MM.1S (cell line): Measurements from ENCODE around the gene ADAMTS15.

Experiments
- EZH2 ChIP-seq: fragments of 300-600 bp; sonication (generic); optimal IDR thresholded peaks from 2 replicates; pipeline ENCODE3; 2017; ENCODE audit warnings: low read depth, mild to moderate bottlenecking, antibody characterized with exemption, low read length, mixed read lengths
- EZH2phosphoT487 ChIP-seq: fragments of 300-600 bp; sonication (generic); IDR thresholded peaks from 2 replicates; pipeline ENCODE4 v1.6.1; 2018; ENCODE audit warnings: antibody characterized with exemption, low read length
- TF ChIP-seq, protein P1 (sequence below): fragments of 300-600 bp; sonication (generic); IDR thresholded peaks from 2 replicates; pipeline ENCODE4 v1.5.1; 2016; ENCODE audit warnings: antibody characterized with exemption, low read length, mixed read lengths

DNA sequence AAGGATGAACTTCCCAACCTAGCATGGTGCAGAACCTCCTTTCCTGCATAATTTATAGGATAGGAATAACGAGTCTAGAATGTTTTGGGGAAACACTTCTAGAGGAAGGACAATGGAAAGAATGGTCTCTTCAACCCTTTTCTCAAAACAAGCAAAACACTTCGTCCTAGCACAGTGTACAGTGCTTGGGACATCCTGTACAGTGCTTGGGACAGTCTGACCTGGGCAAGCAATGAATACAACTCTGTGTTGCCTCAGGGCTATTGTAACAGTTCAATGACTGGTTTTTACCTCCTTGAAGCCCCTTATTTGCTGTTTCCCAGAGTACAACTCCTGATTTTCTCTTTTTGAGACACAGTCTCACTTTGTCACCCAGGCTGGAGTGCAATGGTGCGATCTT, 18.5 kb upstream of the ADAMTS15 start:
- no peak for TF ChIP-seq EZH2
- TF ChIP-seq, protein P1, sequence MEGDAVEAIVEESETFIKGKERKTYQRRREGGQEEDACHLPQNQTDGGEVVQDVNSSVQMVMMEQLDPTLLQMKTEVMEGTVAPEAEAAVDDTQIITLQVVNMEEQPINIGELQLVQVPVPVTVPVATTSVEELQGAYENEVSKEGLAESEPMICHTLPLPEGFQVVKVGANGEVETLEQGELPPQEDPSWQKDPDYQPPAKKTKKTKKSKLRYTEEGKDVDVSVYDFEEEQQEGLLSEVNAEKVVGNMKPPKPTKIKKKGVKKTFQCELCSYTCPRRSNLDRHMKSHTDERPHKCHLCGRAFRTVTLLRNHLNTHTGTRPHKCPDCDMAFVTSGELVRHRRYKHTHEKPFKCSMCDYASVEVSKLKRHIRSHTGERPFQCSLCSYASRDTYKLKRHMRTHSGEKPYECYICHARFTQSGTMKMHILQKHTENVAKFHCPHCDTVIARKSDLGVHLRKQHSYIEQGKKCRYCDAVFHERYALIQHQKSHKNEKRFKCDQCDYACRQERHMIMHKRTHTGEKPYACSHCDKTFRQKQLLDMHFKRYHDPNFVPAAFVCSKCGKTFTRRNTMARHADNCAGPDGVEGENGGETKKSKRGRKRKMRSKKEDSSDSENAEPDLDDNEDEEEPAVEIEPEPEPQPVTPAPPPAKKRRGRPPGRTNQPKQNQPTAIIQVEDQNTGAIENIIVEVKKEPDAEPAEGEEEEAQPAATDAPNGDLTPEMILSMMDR: no peak
- no peak for TF ChIP-seq EZH2phosphoT487
